Measurements from ENCODE around the gene RNF5. TPM values are rescaled to one million over a fixed set of nuclear protein-coding genes. Genes with fewer than 3 reads are reported as not detected.
"Not testable (repeated sequence)": the region's sequence is repeated elsewhere in the genome, so short reads cannot be mapped to it uniquely, and the experiment has no call there.

The RNF5 gene
- total and polyA plus RNA-seq, 12 donors, result 53.0 to 132 (median 82.7) TPM

DNA sequence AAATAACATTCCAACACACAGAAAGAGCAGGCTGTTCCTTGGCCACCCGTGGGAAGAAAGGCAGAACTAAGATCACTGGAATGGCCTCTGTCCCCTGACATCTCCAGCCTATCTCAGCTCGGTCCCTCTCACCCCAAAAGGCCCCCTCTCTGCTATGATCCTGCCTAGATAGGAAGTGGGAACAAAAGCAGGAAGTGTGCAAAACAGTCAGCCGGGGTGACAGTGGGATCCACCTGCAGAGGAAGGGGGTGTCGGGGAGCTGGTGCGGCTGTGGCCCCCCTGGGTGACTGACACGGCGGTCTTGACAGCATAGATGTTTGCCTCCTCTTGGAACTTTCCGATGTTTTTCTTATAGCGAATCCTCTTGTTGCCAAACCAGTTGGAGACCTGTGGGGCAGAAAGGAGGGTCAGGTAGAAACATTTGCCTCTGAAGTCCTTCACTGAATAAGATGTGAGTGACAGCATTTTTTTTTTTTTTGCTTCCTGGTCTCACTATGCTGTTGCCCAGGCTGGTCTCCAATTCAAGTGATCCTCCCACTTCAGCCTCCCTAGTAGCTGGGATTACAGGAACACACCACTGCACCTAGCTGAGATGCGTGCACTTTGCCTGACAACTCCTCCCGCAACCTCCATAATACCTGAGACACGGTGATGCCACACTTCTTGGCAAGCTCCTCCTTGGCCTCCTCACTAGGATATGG lies 9.0 kb downstream of the RNF5 start:
- Histone ChIP-seq H3K4me3 (peak overlapping the region in 1 of 10 donors; percentile 82), H3K9me3 (no peaks in the 10 kb centered on the region), H3K27me3 (no peaks in the 10 kb centered on the region), H3K36me3 (peaks cover 0 to 50% (median 21%) of the 10 kb centered on the region in 9 donors), H3K4me1 (peaks cover 19 to 86% (median 68%) of the 10 kb centered on the region in 9 donors), H3K27ac (peak overlapping the region in 9 of 10 donors; percentile 60 to 99 (median 76))
- intact Hi-C loops (cut with DNase I), result no loop called here
- no peak for ATAC-seq
- 60 to 66% methylated on average over 12 of the region's 12 CpGs for WGBS, 2 donors
- TF ChIP-seq, protein P1, sequence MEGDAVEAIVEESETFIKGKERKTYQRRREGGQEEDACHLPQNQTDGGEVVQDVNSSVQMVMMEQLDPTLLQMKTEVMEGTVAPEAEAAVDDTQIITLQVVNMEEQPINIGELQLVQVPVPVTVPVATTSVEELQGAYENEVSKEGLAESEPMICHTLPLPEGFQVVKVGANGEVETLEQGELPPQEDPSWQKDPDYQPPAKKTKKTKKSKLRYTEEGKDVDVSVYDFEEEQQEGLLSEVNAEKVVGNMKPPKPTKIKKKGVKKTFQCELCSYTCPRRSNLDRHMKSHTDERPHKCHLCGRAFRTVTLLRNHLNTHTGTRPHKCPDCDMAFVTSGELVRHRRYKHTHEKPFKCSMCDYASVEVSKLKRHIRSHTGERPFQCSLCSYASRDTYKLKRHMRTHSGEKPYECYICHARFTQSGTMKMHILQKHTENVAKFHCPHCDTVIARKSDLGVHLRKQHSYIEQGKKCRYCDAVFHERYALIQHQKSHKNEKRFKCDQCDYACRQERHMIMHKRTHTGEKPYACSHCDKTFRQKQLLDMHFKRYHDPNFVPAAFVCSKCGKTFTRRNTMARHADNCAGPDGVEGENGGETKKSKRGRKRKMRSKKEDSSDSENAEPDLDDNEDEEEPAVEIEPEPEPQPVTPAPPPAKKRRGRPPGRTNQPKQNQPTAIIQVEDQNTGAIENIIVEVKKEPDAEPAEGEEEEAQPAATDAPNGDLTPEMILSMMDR (IDR thresholded peaks at IDR 0.05), result no peak
- DNase-seq, result no peak

DNA sequence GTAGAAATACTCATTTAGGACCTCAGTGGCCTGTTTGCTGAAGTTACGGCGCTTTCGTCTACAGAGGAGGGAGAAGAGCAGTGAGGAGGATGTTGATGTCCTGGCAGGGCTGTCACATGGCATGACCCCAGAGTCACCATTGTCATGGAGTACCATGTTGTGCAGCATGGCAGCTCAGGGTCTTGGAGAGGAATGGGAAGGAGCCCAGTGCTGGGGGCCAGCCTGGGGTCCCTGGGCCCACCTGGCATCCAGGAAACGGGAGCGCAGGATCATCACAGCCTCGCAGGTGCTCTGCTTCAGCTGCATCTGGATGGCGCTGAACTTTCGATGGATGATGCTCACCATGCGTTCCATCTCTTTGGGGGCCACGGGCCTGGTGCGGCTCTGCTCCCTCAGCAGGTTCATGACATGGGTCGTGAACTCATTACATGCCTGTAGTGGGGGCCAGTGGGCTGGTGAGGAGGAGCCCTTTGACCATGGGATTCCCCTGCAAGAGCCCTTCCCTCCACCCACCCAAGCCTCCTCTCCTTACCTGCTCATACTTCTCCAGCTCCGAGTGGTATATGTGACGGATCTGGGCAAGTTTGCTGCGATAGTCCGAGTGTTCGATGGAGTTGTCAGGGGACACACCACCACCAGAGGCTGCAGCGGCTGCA lies 9.6 kb downstream of the RNF5 start:
- H3K36me3 ChIP-seq, result peaks cover 0 to 43% (median 15%) of the 10 kb centered on the region in 9 donors
- H3K9me3 ChIP-seq; ATAC-seq; DNase-seq; intact Hi-C loops (cut with DNase I); H3K27me3 ChIP-seq: not testable (repeated sequence)
- H3K4me1 ChIP-seq, result peaks cover 19 to 87% (median 74%) of the 10 kb centered on the region in 9 donors
- H3K27ac ChIP-seq, result peak overlapping the region in 9 of 10 donors; percentile 94 to 99 (median 99)
- WGBS, 2 donors, result 70 to 75% methylated on average over 16 to 18 of the region's 18 CpGs
- peak overlapping the region in 7 of 10 donors; percentile 75 to 83 (median 80) for H3K4me3 ChIP-seq

DNA sequence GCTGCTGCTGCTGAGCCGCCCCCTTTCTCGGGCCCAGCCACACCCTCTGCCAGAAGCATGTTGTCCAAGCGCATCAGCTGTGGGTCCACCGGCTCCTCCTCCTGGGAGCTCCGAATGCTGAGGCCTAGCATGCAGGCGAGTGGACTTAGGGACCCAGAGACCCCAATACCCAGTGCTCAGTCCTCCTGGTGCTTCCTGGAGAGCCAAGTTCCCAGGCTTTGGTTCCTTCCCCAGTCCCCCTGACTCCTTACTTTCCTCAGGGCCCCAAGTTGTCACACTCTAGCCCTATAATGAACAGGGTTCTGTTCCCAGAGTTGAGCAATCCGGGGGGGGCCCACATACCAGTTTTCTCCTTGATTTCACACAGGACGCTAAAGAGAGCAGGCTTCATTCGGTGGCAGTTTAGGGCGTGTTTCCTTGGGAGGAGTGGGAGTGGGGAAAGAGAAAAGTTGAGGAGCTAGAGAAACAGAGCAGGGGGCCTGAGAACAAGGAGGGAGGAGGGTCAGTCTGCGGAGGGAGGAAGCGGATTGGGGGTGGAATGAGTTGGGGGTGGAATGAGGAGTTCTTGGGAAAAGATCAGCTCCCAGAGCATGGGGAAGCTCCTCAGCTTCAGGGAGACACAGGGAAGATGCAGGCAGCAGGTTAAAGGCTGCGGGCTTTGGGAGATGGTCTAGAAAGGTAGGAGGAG lies 10.3 kb downstream of the RNF5 start:
- Histone ChIP-seq H3K27ac (peak overlapping the region; percentile 71 to 99 (median 98)), H3K9me3 (no peaks in the 10 kb centered on the region), H3K36me3 (peaks cover 0 to 36% (median 15%) of the 10 kb centered on the region in 9 donors), H3K27me3 (no peaks in the 10 kb centered on the region), H3K4me3 (peak overlapping the region; percentile 44 to 85 (median 80)), H3K4me1 (peaks cover 19 to 87% (median 76%) of the 10 kb centered on the region in 9 donors)
- intact Hi-C loops (cut with DNase I), result no loop called here
- ATAC-seq, result no peak
- TF ChIP-seq, protein P1 (IDR thresholded peaks at IDR 0.05), result no peak
- no peak for DNase-seq
- WGBS, 2 donors, result 16% methylated on average over 11 to 13 of the region's 13 CpGs

DNA sequence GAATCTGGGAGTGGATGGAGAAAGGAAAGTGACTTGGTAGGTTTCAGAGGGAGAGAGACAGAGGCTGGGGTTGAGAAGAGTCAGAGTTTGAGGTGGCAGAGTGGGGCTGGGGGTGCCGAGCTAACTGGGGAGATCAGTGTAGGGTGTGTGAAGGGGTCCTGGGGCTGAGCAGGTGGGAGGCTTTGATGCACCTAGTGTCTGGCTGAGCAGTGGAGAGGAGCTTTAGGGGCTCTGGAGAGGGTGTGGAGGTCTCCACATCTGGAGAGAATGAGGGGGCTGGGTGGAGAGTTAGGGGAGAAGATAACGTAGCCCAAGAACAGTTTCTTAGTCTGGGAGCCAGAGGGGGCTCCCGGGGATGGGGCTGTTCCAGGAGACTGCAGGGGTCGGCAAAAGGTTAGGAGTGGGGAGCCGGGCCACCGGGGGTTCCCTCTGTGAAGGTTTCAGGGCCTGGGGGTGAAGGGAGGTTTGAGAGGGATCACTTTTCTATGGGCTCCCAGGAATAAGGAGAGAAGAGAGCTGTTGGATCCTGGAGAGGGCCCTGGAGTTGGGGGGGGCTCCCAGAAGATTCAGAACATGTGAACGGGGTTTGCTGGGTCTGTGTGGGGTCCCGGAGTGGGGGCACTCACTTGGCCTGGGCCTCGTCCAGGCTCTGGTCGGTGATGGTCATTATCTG lies 11.0 kb downstream of the RNF5 start:
- Histone ChIP-seq H3K36me3 (peaks cover 0 to 36% (median 15%) of the 10 kb centered on the region in 9 donors), H3K4me1 (peaks cover 15 to 86% (median 74%) of the 10 kb centered on the region in 9 donors), H3K27ac (peak overlapping the region; percentile 71 to 99 (median 98)), H3K9me3 (no peaks in the 10 kb centered on the region), H3K4me3 (peak overlapping the region; percentile 44 to 85 (median 80)), H3K27me3 (no peaks in the 10 kb centered on the region)
- WGBS, 2 donors, result 2 to 4% methylated on average over 10 of the region's 10 CpGs
- TF ChIP-seq, protein P1 (IDR thresholded peaks at IDR 0.05), result no peak
- DNase-seq (no peak), ATAC-seq (peak in 3 of 8 donors; percentile 0 to 8 (median 2))
- intact Hi-C loops (cut with DNase I), result no loop called here

Data from heart right ventricle (tissue), 16 donors.